Astrocyte (in vitro differentiated cells and primary cell): Measurements from ENCODE around the gene ASXL1. TPM values are rescaled to one million over a fixed set of nuclear protein-coding genes. Genes with fewer than 3 reads are reported as not detected.

Experiments used
- DNase-seq: peaks from one replicate; pipeline ENCODE4 v3.0.0-alpha.2; 2010; ENCODE audit warnings: low read depth
- FAIRE-seq: peaks from 2 replicates; lab custom pipeline; 2011; peaks lifted over from hg19 to GRCh38; lab: Jason Lieb, UNC
- H2AFZ ChIP-seq: 2 replicates; pipeline ENCODE4 v1.6.0; 2012; ENCODE audit warnings: low read depth, low read length, inconsistent platforms
- H3K27ac ChIP-seq: 2 replicates; pipeline ENCODE4 v1.5.1; 2011; ENCODE audit warnings: low read depth, low read length, inconsistent platforms
- H3K27me3 ChIP-seq: 2 replicates; pipeline ENCODE4 v1.6.0; 2011; ENCODE audit warnings: low read length, inconsistent platforms; ENCODE audit not compliant: insufficient read depth
- H3K36me3 ChIP-seq: 2 replicates; pipeline ENCODE4 v1.5.1; 2011; ENCODE audit warnings: low read length, inconsistent platforms; ENCODE audit not compliant: insufficient read depth
- H3K4me1 ChIP-seq: 2 replicates; pipeline ENCODE4 v1.5.1; 2011; ENCODE audit warnings: low read length, inconsistent platforms; ENCODE audit not compliant: insufficient read depth
- H3K4me2 ChIP-seq: 2 replicates; pipeline ENCODE4 v1.6.0; 2012; ENCODE audit warnings: low read length, inconsistent platforms
- H3K4me3 ChIP-seq: 2 replicates; pipeline ENCODE4 v1.5.1; 2011; ENCODE audit warnings: low read depth, mild to moderate bottlenecking, low read length, inconsistent platforms; ENCODE audit not compliant: insufficient read depth
- H3K79me2 ChIP-seq: 2 replicates; pipeline ENCODE4 v1.6.0; 2012; ENCODE audit warnings: mild to moderate bottlenecking, low read length, inconsistent platforms; ENCODE audit not compliant: insufficient read depth
- H3K9ac ChIP-seq: 2 replicates; pipeline ENCODE4 v1.6.0; 2012; ENCODE audit warnings: mild to moderate bottlenecking, low read length, inconsistent platforms
- H3K9me3 ChIP-seq: 2 replicates; pipeline ENCODE4 v1.5.1; 2012; ENCODE audit warnings: low read depth, mild to moderate bottlenecking, low read length, inconsistent platforms; ENCODE audit not compliant: insufficient read depth
- H4K20me1 ChIP-seq: 2 replicates; pipeline ENCODE4 v1.6.0; 2012; ENCODE audit warnings: low read length, inconsistent platforms; ENCODE audit not compliant: insufficient read depth
- H3K27ac Mint-ChIP-seq: one replicate; pipeline ENCODE4 v1.8.0; 2021; ENCODE audit warnings: mild to moderate bottlenecking, mixed read lengths; ENCODE audit not compliant: unreplicated experiment
- H3K27me3 Mint-ChIP-seq: one replicate; pipeline ENCODE4 v1.8.0; 2021; ENCODE audit warnings: low read depth, mixed read lengths; ENCODE audit not compliant: unreplicated experiment
- H3K36me3 Mint-ChIP-seq: one replicate; pipeline ENCODE4 v1.8.0; 2021; ENCODE audit warnings: low read depth, mixed read lengths; ENCODE audit not compliant: unreplicated experiment
- H3K4me1 Mint-ChIP-seq: one replicate; pipeline ENCODE4 v1.8.0; 2021; ENCODE audit warnings: low read depth, mixed read lengths; ENCODE audit not compliant: unreplicated experiment
- H3K4me3 Mint-ChIP-seq: one replicate; pipeline ENCODE4 v1.8.0; 2021; ENCODE audit warnings: mild to moderate bottlenecking, moderate library complexity, mixed read lengths; ENCODE audit not compliant: unreplicated experiment
- H3K9me3 Mint-ChIP-seq: one replicate; pipeline ENCODE4 v1.8.0; 2021; ENCODE audit warnings: mild to moderate bottlenecking, mixed read lengths; ENCODE audit not compliant: unreplicated experiment
- EZH2 ChIP-seq: IDR thresholded peaks from 2 replicates; pipeline ENCODE4 v1.6.1; 2012; ENCODE audit warnings: mild to moderate bottlenecking, low read length, inconsistent platforms; ENCODE audit not compliant: insufficient read depth
- total RNA-seq: library from RNA; stranded (reverse); gene quantifications from 2 replicates; pipeline ENCODE4 v1.2.1, GENCODE V29; 2021
- TF ChIP-seq, protein P1 (sequence below): IDR thresholded peaks from 2 replicates; pipeline ENCODE4 v1.5.1; 2011; ENCODE audit warnings: low read depth, mild to moderate bottlenecking, inconsistent platforms, low read length, moderate library complexity; ENCODE audit not compliant: insufficient read depth

Gene ASXL1
- total RNA-seq, 1 donor from 2014 or later: 62.4 TPM

DNA sequence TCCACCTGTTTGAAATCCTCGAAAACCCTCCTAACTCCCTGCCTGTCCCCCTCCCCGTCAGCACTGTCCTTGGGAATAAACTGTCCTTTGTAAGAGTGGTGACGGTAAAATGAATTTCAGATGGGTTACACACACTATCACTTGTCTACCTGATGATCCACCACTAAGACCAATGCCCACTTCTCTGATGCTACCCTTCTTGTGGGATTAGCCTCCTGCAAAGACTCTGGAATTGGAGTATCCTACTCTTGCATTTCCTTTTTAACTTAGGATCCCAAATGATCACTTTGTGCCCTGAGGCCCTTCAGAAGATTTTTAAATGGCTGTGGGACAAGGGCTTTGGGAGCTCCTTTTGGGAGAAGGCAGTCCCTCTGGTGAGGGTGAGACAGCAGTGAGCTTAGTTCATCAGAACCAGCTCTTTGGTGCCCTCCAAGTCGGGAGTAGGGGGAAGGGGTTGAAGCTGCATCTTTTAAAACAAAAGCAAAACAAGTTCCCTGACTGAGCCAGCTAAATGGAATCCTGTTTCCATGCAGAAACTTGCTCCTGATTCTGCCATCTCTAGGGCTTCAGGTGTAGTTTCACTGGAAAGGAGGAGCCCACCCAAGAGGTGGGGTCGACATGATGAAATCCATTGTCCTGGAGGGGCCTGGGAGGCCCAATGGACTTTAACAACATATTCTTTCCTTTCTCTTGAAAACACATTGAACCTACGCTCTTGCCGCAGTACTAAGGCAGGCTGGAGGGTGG lies 86.5 kb downstream of the ASXL1 start:
- TF ChIP-seq, protein P1, sequence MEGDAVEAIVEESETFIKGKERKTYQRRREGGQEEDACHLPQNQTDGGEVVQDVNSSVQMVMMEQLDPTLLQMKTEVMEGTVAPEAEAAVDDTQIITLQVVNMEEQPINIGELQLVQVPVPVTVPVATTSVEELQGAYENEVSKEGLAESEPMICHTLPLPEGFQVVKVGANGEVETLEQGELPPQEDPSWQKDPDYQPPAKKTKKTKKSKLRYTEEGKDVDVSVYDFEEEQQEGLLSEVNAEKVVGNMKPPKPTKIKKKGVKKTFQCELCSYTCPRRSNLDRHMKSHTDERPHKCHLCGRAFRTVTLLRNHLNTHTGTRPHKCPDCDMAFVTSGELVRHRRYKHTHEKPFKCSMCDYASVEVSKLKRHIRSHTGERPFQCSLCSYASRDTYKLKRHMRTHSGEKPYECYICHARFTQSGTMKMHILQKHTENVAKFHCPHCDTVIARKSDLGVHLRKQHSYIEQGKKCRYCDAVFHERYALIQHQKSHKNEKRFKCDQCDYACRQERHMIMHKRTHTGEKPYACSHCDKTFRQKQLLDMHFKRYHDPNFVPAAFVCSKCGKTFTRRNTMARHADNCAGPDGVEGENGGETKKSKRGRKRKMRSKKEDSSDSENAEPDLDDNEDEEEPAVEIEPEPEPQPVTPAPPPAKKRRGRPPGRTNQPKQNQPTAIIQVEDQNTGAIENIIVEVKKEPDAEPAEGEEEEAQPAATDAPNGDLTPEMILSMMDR: no peak
- TF ChIP-seq EZH2: no peak
- H3K4me3 Mint-ChIP-seq: no peak overlapping the region
- Histone ChIP-seq H3K27ac (no peak overlapping the region), H3K9me3 (no peaks in the 10 kb centered on the region), H3K36me3 (peaks cover 25% of the 10 kb centered on the region), H3K4me1 (no peaks in the 10 kb centered on the region), H3K9ac (no peak overlapping the region), H2AFZ (no peak overlapping the region), H3K4me2 (no peak overlapping the region), H3K27me3 (no peaks in the 10 kb centered on the region), H4K20me1 (peaks cover 87% of the 10 kb centered on the region), H3K4me3 (no peak overlapping the region), H3K79me2 (peaks cover 23% of the 10 kb centered on the region)
- DNase-seq (no peak), FAIRE-seq (no peak)
- peaks cover 20% of the 10 kb centered on the region for H3K4me1 Mint-ChIP-seq
- peak overlapping the region; percentile 26 for H3K27ac Mint-ChIP-seq
- no peaks in the 10 kb centered on the region for H3K27me3 Mint-ChIP-seq
- H3K36me3 Mint-ChIP-seq: peaks cover 36% of the 10 kb centered on the region
- H3K9me3 Mint-ChIP-seq: no peaks in the 10 kb centered on the region

DNA sequence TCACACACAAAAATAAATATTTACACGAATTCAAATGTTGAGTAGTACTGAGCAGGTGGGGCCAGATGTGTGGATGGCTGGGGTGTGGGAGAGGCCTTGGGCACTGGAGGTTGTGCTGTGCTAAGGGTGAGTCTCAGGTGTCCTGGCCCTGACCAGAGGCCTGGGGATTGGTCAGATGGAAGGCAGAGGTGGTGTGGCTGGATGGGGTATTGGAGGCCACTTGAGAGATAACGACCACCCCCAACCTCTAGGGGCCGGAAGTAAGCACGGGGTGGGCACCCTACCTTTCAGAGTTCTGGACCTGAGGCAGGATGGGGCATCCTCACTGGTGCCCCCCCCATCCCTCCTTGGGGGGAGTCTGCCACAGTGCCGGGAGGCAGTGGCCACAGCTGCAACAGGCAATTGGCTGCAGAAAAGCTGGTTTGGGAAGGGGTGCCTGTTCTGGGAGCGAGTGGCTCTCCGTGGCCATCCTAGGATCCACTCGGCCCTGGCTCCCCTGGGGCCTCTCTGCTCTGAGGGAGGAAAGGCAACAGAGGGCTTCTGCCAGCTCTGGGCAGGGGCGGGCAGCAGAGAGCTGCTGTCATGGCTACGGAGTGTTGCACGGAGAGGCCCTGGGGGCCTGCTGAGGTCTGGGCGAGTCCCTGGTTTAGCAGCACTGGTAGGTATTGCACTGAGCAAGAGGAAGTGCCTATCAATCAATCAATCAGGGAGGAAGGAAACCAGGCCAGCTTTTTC lies 87.6 kb downstream of the ASXL1 start:
- Histone ChIP-seq H3K9ac (no peak overlapping the region), H3K4me2 (no peak overlapping the region), H3K27ac (no peak overlapping the region), H3K9me3 (no peaks in the 10 kb centered on the region), H4K20me1 (peaks cover 87% of the 10 kb centered on the region), H2AFZ (no peak overlapping the region), H3K79me2 (peaks cover 19% of the 10 kb centered on the region), H3K27me3 (no peaks in the 10 kb centered on the region), H3K36me3 (peaks cover 30% of the 10 kb centered on the region), H3K4me1 (no peaks in the 10 kb centered on the region), H3K4me3 (no peak overlapping the region)
- Mint-ChIP-seq H3K4me1 (peaks cover 24% of the 10 kb centered on the region), H3K36me3 (peaks cover 41% of the 10 kb centered on the region), H3K27me3 (no peaks in the 10 kb centered on the region), H3K27ac (peak overlapping the region; percentile 86), H3K4me3 (peak overlapping the region; percentile 8), H3K9me3 (no peaks in the 10 kb centered on the region)
- FAIRE-seq (no peak), DNase-seq (no peak)
- TF ChIP-seq, protein P1: no peak
